MCF 10A (cell line): ENCODE data around the gene ELL. TPM values are rescaled to one million over a fixed set of nuclear protein-coding genes. Genes with fewer than 3 reads are reported as not detected.
A peak's percentile ranks its signal among the peaks of the same experiment; 100 is the strongest.

Experiments
- BruUV-seq: library from RNA; stranded (reverse); fragments of 400-500 nt; replicated peaks from 2 replicates; lab custom pipeline; 2021; lab: Mats Ljungman, UMichigan
- CTCF ChIA-PET: fragments of 300-600 bp; sonication (Branson Sonifier 250); formaldehyde crosslinking; extraction: SDS; loops from one replicate; lab custom pipeline; 2021; ENCODE audit warnings: antibody characterized with exemption, inconsistent platforms; lab: Yijun Ruan, JAX
- POLR2A ChIA-PET: fragments of 300-600, 350-650 bp; sonication (Branson Sonifier 250); formaldehyde crosslinking; extraction: SDS; loops from one replicate; lab custom pipeline; 2020; ENCODE audit warnings: antibody characterized with exemption, inconsistent platforms; lab: Yijun Ruan, JAX
- DNase-seq: peaks from one replicate; pipeline ENCODE4 v3.0.0-alpha.2; 2018; ENCODE audit not compliant: unreplicated experiment
- H3K27ac Mint-ChIP-seq: one replicate; pipeline ENCODE4 v1.8.0; 2022; ENCODE audit warnings: mild to moderate bottlenecking, low read depth, mixed read lengths; ENCODE audit not compliant: unreplicated experiment
- H3K27me3 Mint-ChIP-seq: one replicate; pipeline ENCODE4 v1.8.0; 2022; ENCODE audit warnings: mixed read lengths; ENCODE audit not compliant: insufficient read depth, unreplicated experiment
- H3K36me3 Mint-ChIP-seq: one replicate; pipeline ENCODE4 v1.8.0; 2022; ENCODE audit warnings: mild to moderate bottlenecking, moderate library complexity, mixed read lengths; ENCODE audit not compliant: insufficient read depth, unreplicated experiment
- H3K4me1 Mint-ChIP-seq: one replicate; pipeline ENCODE4 v1.8.0; 2022; ENCODE audit warnings: mixed read lengths; ENCODE audit not compliant: insufficient read depth, unreplicated experiment
- H3K4me3 Mint-ChIP-seq: one replicate; pipeline ENCODE4 v1.8.0; 2022; ENCODE audit warnings: mild to moderate bottlenecking, moderate library complexity, mixed read lengths; ENCODE audit not compliant: unreplicated experiment
- H3K9me3 Mint-ChIP-seq: one replicate; pipeline ENCODE4 v1.8.0; 2022; ENCODE audit warnings: mixed read lengths; ENCODE audit not compliant: unreplicated experiment
- intact Hi-C: fragments of 100-400 bp; cut with micrococcal nuclease; formaldehyde crosslinking; loops from 2 replicates; pipeline ENCODE4 v1.14.1; 2022
- total RNA-seq: library from RNA; stranded (reverse); gene quantifications from 2 replicates; pipeline ENCODE4 v1.2.3, GENCODE V29; 2022
- TF ChIP-seq, protein P1 (sequence below): fragments of 200-600 bp; IDR thresholded peaks from one replicate; pipeline ENCODE4 v1.8.0; 2022; ENCODE audit warnings: antibody characterized with exemption, mild to moderate bottlenecking; ENCODE audit not compliant: unreplicated experiment

ELL gene
- total RNA-seq, 1 experiment from 2014 or later: 22.4 TPM

DNA sequence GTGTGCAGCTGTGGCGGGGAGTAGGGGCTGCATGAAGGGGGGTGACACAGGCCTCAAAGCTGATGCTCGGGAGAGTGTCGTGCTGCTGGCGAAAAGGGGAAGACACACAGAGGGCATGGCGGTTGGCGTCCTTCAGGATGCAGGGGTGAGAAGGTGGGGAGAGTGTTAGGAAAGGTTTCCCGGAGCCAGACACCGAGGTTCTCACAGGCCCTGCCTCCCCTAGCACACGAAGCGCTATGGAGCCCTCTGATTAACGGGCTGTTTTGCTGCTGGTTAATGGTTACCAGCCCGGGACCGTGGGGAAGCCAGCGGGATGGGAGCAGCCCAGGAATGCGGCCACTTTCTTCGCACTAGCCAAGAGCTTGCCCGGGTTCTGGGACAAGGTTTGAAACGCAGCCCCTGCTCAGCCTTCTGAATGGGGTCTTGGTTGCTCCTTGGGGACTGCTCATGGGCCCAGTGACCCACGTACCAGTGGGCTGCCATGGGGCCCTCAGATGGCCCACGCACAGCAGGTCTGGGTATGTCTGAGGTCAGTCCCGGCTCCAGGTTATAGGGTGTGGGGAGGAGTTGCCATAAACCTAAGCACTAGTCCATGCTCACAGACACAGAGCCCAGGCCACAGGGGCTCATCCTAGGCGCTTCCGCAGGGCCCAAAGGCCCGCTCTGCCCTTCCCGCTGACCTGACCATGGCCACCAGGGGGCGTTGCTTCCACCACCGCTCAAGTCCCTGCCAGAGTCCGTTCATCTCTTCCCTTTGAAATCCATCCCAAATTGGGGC is 52.6 kb downstream of the ELL start:
- H3K27ac Mint-ChIP-seq: no peak overlapping the region
- POLR2A ChIA-PET: interaction anchor here (0.8 kb wide), 1 partner anchor 88 kb away, joined by 3 read pairs; the partner anchor contains the start of gene KXD1
- H3K36me3 Mint-ChIP-seq: peaks cover 15% of the 10 kb centered on the region
- BruUV-seq: no TSS peak
- no peak overlapping the region for H3K4me3 Mint-ChIP-seq
- intact Hi-C loops: loop anchor here (2.0 kb wide), 1 partner anchor 102 kb away; the partner anchor contains the start of gene UBA52
- H3K4me1 Mint-ChIP-seq: peaks cover 26% of the 10 kb centered on the region
- H3K9me3 Mint-ChIP-seq: no peaks in the 10 kb centered on the region
- peak; percentile 57 for DNase-seq
- H3K27me3 Mint-ChIP-seq: no peaks in the 10 kb centered on the region
- CTCF ChIA-PET: interaction anchor here (0.5 to 3.7 kb wide), 23 partner anchors 9 to 517 kb away, joined by 3 to 24 read pairs (median 4); partner anchors contain the start of genes ELL and UBA52
- TF ChIP-seq, protein P1, sequence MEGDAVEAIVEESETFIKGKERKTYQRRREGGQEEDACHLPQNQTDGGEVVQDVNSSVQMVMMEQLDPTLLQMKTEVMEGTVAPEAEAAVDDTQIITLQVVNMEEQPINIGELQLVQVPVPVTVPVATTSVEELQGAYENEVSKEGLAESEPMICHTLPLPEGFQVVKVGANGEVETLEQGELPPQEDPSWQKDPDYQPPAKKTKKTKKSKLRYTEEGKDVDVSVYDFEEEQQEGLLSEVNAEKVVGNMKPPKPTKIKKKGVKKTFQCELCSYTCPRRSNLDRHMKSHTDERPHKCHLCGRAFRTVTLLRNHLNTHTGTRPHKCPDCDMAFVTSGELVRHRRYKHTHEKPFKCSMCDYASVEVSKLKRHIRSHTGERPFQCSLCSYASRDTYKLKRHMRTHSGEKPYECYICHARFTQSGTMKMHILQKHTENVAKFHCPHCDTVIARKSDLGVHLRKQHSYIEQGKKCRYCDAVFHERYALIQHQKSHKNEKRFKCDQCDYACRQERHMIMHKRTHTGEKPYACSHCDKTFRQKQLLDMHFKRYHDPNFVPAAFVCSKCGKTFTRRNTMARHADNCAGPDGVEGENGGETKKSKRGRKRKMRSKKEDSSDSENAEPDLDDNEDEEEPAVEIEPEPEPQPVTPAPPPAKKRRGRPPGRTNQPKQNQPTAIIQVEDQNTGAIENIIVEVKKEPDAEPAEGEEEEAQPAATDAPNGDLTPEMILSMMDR: peak; percentile 84

DNA sequence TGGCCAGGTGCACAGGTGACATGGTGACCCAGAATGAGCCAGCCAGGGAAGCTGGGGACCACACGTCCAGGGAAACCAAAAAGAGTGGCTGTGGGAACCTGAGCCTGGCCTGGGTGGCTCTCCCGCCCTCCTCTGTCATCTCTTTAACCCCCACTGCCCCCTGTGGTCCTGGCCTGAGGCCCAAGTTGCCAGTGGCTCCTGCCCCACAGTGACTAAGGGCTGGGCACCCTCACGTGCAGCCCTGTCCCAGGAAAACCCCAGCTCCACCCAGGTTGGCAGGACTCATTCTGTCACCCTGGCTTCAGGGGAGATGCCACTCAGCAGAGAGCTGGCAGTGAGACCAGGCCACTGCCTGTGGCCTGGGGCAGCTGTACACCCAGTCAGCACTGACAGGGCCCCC is 53.4 kb downstream of the ELL start:
- DNase-seq: peak; percentile 36

DNA sequence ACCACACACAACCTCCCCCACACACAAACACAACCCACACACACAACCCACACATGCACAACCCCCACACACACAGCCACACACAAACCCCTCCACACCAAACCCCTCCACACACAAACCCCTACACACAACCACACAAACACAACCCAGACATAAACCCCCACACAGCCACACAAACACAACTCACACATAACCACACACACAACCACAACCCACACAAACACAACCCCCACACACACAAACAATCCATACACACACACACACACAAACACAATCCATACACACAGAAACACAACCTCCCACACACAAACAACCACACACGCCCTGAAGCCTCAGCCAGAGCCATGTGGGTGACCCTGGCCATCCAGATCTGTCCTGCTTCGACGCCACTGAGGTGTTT is 53.9 kb downstream of the ELL start:
- Mint-ChIP-seq H3K36me3 (peaks cover 19% of the 10 kb centered on the region), H3K4me3 (no peak overlapping the region), H3K9me3 (no peaks in the 10 kb centered on the region), H3K27ac (no peak overlapping the region), H3K4me1 (peaks cover 25% of the 10 kb centered on the region), H3K27me3 (no peaks in the 10 kb centered on the region)
- BruUV-seq: no TSS peak
- intact Hi-C loops: loop anchor here (2.0 kb wide), 1 partner anchor 103 kb away; the partner anchor contains the start of gene UBA52
- TF ChIP-seq, protein P1: no peak
- CTCF ChIA-PET: interaction anchor here (0.7 to 3.7 kb wide), 4 partner anchors 12 to 103 kb away, joined by 3 to 19 read pairs (median 4); partner anchors contain the start of gene UBA52
- POLR2A ChIA-PET: interaction anchor here (0.9 kb wide), 1 partner anchor 52 kb away, joined by 3 read pairs; no protein-coding TSS in a partner anchor
- DNase-seq: no peak

More for the DNA sequence above, 53.4 kb downstream of the ELL start:
- Mint-ChIP-seq H3K36me3 (peaks cover 19% of the 10 kb centered on the region), H3K4me1 (peaks cover 26% of the 10 kb centered on the region), H3K9me3 (no peaks in the 10 kb centered on the region), H3K27ac (no peak overlapping the region), H3K4me3 (no peak overlapping the region), H3K27me3 (no peaks in the 10 kb centered on the region)
- CTCF ChIA-PET: interaction anchor here (0.7 to 3.7 kb wide), 8 partner anchors 12 to 307 kb away, joined by 3 to 19 read pairs (median 4); partner anchors contain the start of gene UBA52
- intact Hi-C loops: loop anchor here (2.0 kb wide), 1 partner anchor 102 kb away; the partner anchor contains the start of gene UBA52
- POLR2A ChIA-PET: interaction anchor here (0.6 to 0.9 kb wide), 3 partner anchors 28 to 89 kb away, joined by 3 read pairs; partner anchors contain the start of gene KXD1
- no TSS peak for BruUV-seq
- TF ChIP-seq, protein P1: no peak

DNA sequence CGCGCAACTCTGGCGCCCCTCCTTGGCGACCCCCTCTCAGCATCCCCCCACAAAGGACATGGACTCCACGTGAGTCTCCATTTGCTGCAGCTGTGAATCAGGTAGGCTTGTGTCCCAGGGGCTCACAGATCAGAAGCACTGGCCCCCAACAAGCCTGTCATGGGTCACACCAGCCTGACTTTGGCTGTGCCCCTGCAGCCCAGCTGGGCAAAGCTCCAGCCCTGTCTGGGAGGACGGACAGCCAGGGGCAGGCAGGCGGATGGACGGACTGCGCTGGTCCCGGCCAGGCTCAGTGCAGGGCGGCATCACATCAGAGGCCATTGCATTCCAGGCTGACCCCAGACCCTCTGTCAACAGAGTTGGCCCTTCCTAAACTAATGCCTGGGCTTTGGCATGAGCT is 55.5 kb downstream of the ELL start:
- Mint-ChIP-seq H3K27ac (no peak overlapping the region), H3K36me3 (peaks cover 28% of the 10 kb centered on the region), H3K27me3 (no peaks in the 10 kb centered on the region), H3K9me3 (no peaks in the 10 kb centered on the region), H3K4me3 (no peak overlapping the region), H3K4me1 (peaks cover 28% of the 10 kb centered on the region)
- intact Hi-C loops: no loop called here
- TF ChIP-seq, protein P1: no peak
- POLR2A ChIA-PET: interaction anchor here (0.7 kb wide), 1 partner anchor 93 kb away, joined by 3 read pairs; no protein-coding TSS in a partner anchor
- CTCF ChIA-PET: interaction anchor here (0.6 to 2.6 kb wide), 8 partner anchors 12 to 559 kb away, joined by 3 to 9 read pairs (median 4); partner anchors contain the start of gene SSBP4
- BruUV-seq: no TSS peak
- DNase-seq: no peak
